ENCODE measurements around the gene CCDC110.
A peak's percentile ranks its signal among the peaks of the same experiment; 100 is the strongest.

The CCDC110 gene

GRCh38 chr4:185470501-185471195 lies 885 bp downstream of the CCDC110 start:
- peak; percentile 53 for DNase-seq

- no peak for DNase-seq
These were observed 1.9 kb downstream of the CCDC110 start for GRCh38 chr4:185469580-185470154.

- DNase-seq: no peak
These were observed 2.5 kb downstream of the CCDC110 start for GRCh38 chr4:185468999-185469398.

GRCh38 chr4:185467991-185468390 lies 3.5 kb downstream of the CCDC110 start:
- DNase-seq: no peak

GRCh38 chr4:185467101-185467500 lies 4.4 kb downstream of the CCDC110 start:
- DNase-seq: no peak

GRCh38 chr4:185465707-185466106 lies 5.8 kb downstream of the CCDC110 start:
- DNase-seq: no peak

- DNase-seq: no peak
These were observed 6.6 kb downstream of the CCDC110 start for GRCh38 chr4:185464887-185465286.

GRCh38 chr4:185464183-185464582 lies 7.3 kb downstream of the CCDC110 start:
- no peak for DNase-seq

- DNase-seq: no peak
These were observed 8.0 kb downstream of the CCDC110 start for GRCh38 chr4:185463541-185463940.

- DNase-seq: no peak
These were observed 10.0 kb downstream of the CCDC110 start for GRCh38 chr4:185461565-185461964.

- DNase-seq: no peak
These were observed 14.4 kb downstream of the CCDC110 start for GRCh38 chr4:185457136-185457535.

- DNase-seq: no peak
These were observed 15.4 kb downstream of the CCDC110 start for GRCh38 chr4:185456131-185456530.

- DNase-seq: no peak
These were observed 26.3 kb downstream of the CCDC110 start for GRCh38 chr4:185445209-185445608.

- DNase-seq: no peak
These were observed 30.1 kb downstream of the CCDC110 start for GRCh38 chr4:185441479-185441878.

- DNase-seq: no peak
These were observed 33.7 kb downstream of the CCDC110 start for GRCh38 chr4:185437809-185438208.

- no peak for DNase-seq
These were observed 36.1 kb downstream of the CCDC110 start for GRCh38 chr4:185435466-185435865.

GRCh38 chr4:185429660-185430059 lies 41.9 kb downstream of the CCDC110 start:
- no peak for DNase-seq

GRCh38 chr4:185426960-185427688 lies 44.4 kb downstream of the CCDC110 start:
- DNase-seq: no peak

- DNase-seq: peak; percentile 88
These were observed 45.7 kb downstream of the CCDC110 start, which contains the start of gene UFSP2 for GRCh38 chr4:185425647-185426352. TSS of gene UFSP2 (minus strand) at chr4:185425964. CDS start at chr4:185425868, 96 bp downstream.

GRCh38 chr4:185424905-185425646 lies 46.5 kb downstream of the CCDC110 start:
- DNase-seq: no peak

- no peak for DNase-seq
These were observed 50.0 kb downstream of the CCDC110 start for GRCh38 chr4:185421366-185422124.

GRCh38 chr4:185416955-185417354 lies 54.6 kb downstream of the CCDC110 start:
- no peak for DNase-seq

Data from effector CD8-positive, alpha-beta T cell (primary cell).